Neural cell (in vitro differentiated cells): ENCODE results near the gene POLR1C. TPM values are rescaled to one million over a fixed set of nuclear protein-coding genes. Genes with fewer than 3 reads are reported as not detected.

Experiments
- H2AFZ ChIP-seq: fragments of 200-600, 300-800 bp; sonication (generic), shearing (Covaris generic); 2 replicates; pipeline ENCODE4 v1.6.0; 2014; ENCODE audit warnings: low read depth, mild to moderate bottlenecking, antibody characterized with exemption, low read length, moderate library complexity
- H3F3A ChIP-seq: fragments of 200-600 bp; shearing (Covaris generic); 2 replicates; pipeline ENCODE4 v1.6.1; 2016; ENCODE audit warnings: mild to moderate bottlenecking, moderate library complexity, mixed read lengths, antibody characterized with exemption, low read length; ENCODE audit not compliant: insufficient read depth, poor library complexity, severe bottlenecking
- H3K27ac ChIP-seq: fragments of 200-600, 300-800 bp; sonication (generic), shearing (Covaris generic); 2 replicates; pipeline ENCODE4 v1.5.1; 2014; ENCODE audit warnings: mild to moderate bottlenecking, low read length, moderate library complexity
- H3K27me3 ChIP-seq: fragments of 300-800, 200-600 bp; sonication (generic), shearing (Covaris generic); 2 replicates; pipeline ENCODE4 v1.6.0; 2014; ENCODE audit warnings: mild to moderate bottlenecking, low read depth, low read length, moderate library complexity; ENCODE audit not compliant: insufficient read depth
- H3K36me3 ChIP-seq: fragments of 300-800, 200-600 bp; sonication (generic), shearing (Covaris generic); 2 replicates; pipeline ENCODE4 v1.5.1; 2014; ENCODE audit warnings: mild to moderate bottlenecking, antibody characterized with exemption, low read length, moderate library complexity; ENCODE audit not compliant: insufficient read depth
- H3K4me2 ChIP-seq: fragments of 300-800, 200-600 bp; sonication (generic), shearing (Covaris generic); 2 replicates; pipeline ENCODE4 v1.6.0; 2014; ENCODE audit warnings: mild to moderate bottlenecking, low read length
- H3K4me3 ChIP-seq: fragments of 300-800, 200-600 bp; sonication (generic), shearing (Covaris generic); 2 replicates; pipeline ENCODE4 v1.5.1; 2014; ENCODE audit warnings: mild to moderate bottlenecking, low read length, moderate library complexity
- H3K79me2 ChIP-seq: fragments of 200-600 bp; shearing (Covaris generic); replicated peaks from 2 replicates; pipeline ENCODE4 v1.6.0; 2014; ENCODE audit warnings: mild to moderate bottlenecking, low read length, moderate library complexity; ENCODE audit not compliant: insufficient read depth
- H3K9ac ChIP-seq: fragments of 300-800, 200-600 bp; sonication (generic), shearing (Covaris generic); 2 replicates; pipeline ENCODE4 v1.6.1; 2016; ENCODE audit warnings: mild to moderate bottlenecking, low read length, mixed read lengths
- H3K9me2 ChIP-seq: fragments of 200-600 bp; shearing (Covaris generic); 2 replicates; pipeline ENCODE4 v1.6.1; 2016; ENCODE audit warnings: mild to moderate bottlenecking, low read length, mixed read lengths; ENCODE audit not compliant: insufficient read depth
- H3K9me3 ChIP-seq: fragments of 200-600, 300-800 bp; sonication (generic), shearing (Covaris generic); 2 replicates; pipeline ENCODE4 v1.6.1; 2016; ENCODE audit warnings: mild to moderate bottlenecking, mixed run types, low read length, moderate library complexity, mixed read lengths
- H4K20me1 ChIP-seq: fragments of 200-600 bp; shearing (Covaris generic); 2 replicates; pipeline ENCODE4 v1.6.1; 2016; ENCODE audit warnings: mild to moderate bottlenecking, mixed run types; ENCODE audit not compliant: insufficient read depth
- EP300 ChIP-seq: fragments of 450-650 bp; conservative IDR thresholded peaks from 2 replicates; pipeline ENCODE4 v1.6.1; 2014; ENCODE audit warnings: antibody characterized with exemption, mild to moderate bottlenecking, moderate library complexity; ENCODE audit not compliant: poor library complexity, severe bottlenecking
- EZH2 ChIP-seq: fragments of 200-600, 300-800 bp; shearing (Covaris generic), sonication (generic); IDR thresholded peaks from 2 replicates; pipeline ENCODE4 v1.6.1; 2014; ENCODE audit warnings: antibody characterized with exemption, low read length, borderline replicate concordance, mild to moderate bottlenecking; ENCODE audit not compliant: insufficient read depth, poor library complexity, severe bottlenecking
- MXI1 ChIP-seq: fragments of 450-650 bp; conservative IDR thresholded peaks from 2 replicates; pipeline ENCODE4 v1.6.1; 2014; ENCODE audit warnings: antibody characterized with exemption, mild to moderate bottlenecking; ENCODE audit not compliant: poor library complexity, severe bottlenecking
- POLR2AphosphoS5 ChIP-seq: IDR thresholded peaks from 2 replicates; pipeline ENCODE4 v1.6.1; 2012
- RAD21 ChIP-seq: fragments of 450-650 bp; conservative IDR thresholded peaks from 2 replicates; pipeline ENCODE4 v1.6.1; 2014; ENCODE audit warnings: antibody characterized with exemption, mild to moderate bottlenecking, moderate library complexity
- SMC3 ChIP-seq: fragments of 450-650 bp; conservative IDR thresholded peaks from 2 replicates; pipeline ENCODE4 v1.6.1; 2014; ENCODE audit warnings: antibody characterized with exemption, mild to moderate bottlenecking, moderate library complexity; ENCODE audit not compliant: poor library complexity
- TAF1 ChIP-seq: IDR thresholded peaks from 2 replicates; pipeline ENCODE4 v1.6.1; 2012; ENCODE audit warnings: low read depth
- polyA plus RNA-seq: library from polyadenylated mRNA; depleted of rRNA; stranded (reverse); fragments of >200 nt; gene quantifications from 2 replicates; pipeline ENCODE4 v1.2.3, GENCODE V29; 2014
- TF ChIP-seq, protein P1 (sequence below): fragments of 450-650 bp; IDR thresholded peaks from 2 replicates; pipeline ENCODE4 v1.5.1; 2014; ENCODE audit warnings: antibody characterized with exemption, mild to moderate bottlenecking, moderate library complexity; ENCODE audit not compliant: poor library complexity, severe bottlenecking
- TF ChIP-seq, protein P2 (sequence below): IDR thresholded peaks from 2 replicates; pipeline ENCODE4 v1.6.1; 2012; ENCODE audit warnings: borderline replicate concordance

Gene POLR1C
- polyA plus RNA-seq, 1 donor from 2014 or later, result 88.7 TPM

DNA sequence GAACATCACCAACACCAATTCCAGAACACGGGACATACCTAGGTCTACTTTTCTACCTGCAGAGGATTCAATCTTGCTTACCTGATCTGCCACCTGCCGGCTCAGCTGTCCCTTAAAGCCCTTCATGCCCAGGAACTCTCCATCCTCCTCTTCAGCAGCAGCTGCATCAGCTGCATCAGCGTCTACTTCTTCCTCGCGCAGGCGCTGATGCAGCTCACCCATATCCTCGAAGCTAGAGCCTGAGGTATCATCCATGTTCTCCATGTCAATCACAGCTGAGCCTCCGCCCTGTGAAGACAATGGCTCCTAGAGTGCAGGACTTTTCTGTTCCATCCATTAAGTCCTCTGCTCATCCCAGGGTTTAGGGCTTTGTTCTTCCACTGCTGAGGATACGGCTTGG, 1.1 kb upstream of the POLR1C start:
- Histone ChIP-seq H3K9me2 (no peaks in the 10 kb centered on the region), H3F3A (no peaks in the 10 kb centered on the region), H3K4me2 (peak overlapping the region; percentile 81), H4K20me1 (no peaks in the 10 kb centered on the region), H3K9me3 (no peaks in the 10 kb centered on the region), H3K79me2 (peaks cover 44% of the 10 kb centered on the region), H3K27ac (peak overlapping the region; percentile 95), H3K9ac (peak overlapping the region; percentile 99), H3K36me3 (peaks cover 2% of the 10 kb centered on the region), H2AFZ (no peak overlapping the region), H3K27me3 (no peaks in the 10 kb centered on the region), H3K4me3 (peak overlapping the region; percentile 99)
- TF ChIP-seq, protein P1, sequence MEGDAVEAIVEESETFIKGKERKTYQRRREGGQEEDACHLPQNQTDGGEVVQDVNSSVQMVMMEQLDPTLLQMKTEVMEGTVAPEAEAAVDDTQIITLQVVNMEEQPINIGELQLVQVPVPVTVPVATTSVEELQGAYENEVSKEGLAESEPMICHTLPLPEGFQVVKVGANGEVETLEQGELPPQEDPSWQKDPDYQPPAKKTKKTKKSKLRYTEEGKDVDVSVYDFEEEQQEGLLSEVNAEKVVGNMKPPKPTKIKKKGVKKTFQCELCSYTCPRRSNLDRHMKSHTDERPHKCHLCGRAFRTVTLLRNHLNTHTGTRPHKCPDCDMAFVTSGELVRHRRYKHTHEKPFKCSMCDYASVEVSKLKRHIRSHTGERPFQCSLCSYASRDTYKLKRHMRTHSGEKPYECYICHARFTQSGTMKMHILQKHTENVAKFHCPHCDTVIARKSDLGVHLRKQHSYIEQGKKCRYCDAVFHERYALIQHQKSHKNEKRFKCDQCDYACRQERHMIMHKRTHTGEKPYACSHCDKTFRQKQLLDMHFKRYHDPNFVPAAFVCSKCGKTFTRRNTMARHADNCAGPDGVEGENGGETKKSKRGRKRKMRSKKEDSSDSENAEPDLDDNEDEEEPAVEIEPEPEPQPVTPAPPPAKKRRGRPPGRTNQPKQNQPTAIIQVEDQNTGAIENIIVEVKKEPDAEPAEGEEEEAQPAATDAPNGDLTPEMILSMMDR, result no peak
- TF ChIP-seq POLR2AphosphoS5, result no peak
- no peak for TF ChIP-seq EP300

DNA sequence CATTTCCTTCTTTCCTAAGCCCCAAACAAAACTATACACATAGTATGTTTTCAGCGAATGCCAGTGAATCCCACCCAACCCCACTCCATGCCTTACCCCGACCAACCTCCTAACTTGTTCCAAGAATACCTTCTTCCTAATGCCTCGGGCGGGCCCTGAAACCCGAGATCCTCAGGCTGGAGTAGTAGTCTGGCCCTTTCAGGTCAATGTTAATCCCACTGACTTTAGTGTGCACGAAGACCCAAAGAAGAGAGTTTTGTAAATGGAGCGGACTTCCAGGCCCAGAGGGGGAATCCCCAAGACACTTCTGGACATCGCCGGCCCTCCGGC, 557 bp upstream of the POLR1C start:
- Histone ChIP-seq H3K9me2 (no peaks in the 10 kb centered on the region), H3K79me2 (peaks cover 44% of the 10 kb centered on the region), H2AFZ (peak overlapping the region; percentile 81), H3K27ac (peak overlapping the region; percentile 95), H3K9ac (peak overlapping the region; percentile 99), H3K36me3 (no peaks in the 10 kb centered on the region), H3K4me2 (peak overlapping the region; percentile 81), H3K9me3 (no peaks in the 10 kb centered on the region), H4K20me1 (no peaks in the 10 kb centered on the region), H3F3A (no peaks in the 10 kb centered on the region), H3K27me3 (no peaks in the 10 kb centered on the region), H3K4me3 (peak overlapping the region; percentile 99)
- TF ChIP-seq, protein P2, sequence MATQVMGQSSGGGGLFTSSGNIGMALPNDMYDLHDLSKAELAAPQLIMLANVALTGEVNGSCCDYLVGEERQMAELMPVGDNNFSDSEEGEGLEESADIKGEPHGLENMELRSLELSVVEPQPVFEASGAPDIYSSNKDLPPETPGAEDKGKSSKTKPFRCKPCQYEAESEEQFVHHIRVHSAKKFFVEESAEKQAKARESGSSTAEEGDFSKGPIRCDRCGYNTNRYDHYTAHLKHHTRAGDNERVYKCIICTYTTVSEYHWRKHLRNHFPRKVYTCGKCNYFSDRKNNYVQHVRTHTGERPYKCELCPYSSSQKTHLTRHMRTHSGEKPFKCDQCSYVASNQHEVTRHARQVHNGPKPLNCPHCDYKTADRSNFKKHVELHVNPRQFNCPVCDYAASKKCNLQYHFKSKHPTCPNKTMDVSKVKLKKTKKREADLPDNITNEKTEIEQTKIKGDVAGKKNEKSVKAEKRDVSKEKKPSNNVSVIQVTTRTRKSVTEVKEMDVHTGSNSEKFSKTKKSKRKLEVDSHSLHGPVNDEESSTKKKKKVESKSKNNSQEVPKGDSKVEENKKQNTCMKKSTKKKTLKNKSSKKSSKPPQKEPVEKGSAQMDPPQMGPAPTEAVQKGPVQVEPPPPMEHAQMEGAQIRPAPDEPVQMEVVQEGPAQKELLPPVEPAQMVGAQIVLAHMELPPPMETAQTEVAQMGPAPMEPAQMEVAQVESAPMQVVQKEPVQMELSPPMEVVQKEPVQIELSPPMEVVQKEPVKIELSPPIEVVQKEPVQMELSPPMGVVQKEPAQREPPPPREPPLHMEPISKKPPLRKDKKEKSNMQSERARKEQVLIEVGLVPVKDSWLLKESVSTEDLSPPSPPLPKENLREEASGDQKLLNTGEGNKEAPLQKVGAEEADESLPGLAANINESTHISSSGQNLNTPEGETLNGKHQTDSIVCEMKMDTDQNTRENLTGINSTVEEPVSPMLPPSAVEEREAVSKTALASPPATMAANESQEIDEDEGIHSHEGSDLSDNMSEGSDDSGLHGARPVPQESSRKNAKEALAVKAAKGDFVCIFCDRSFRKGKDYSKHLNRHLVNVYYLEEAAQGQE, result no peak
- no peak for TF ChIP-seq TAF1
- no peak for TF ChIP-seq POLR2AphosphoS5
- no peak for TF ChIP-seq RAD21
- TF ChIP-seq SMC3, result no peak
- no peak for TF ChIP-seq MXI1
- TF ChIP-seq EP300, result no peak
- no peak for TF ChIP-seq EZH2
- TF ChIP-seq, protein P1, result no peak
